SHP77 (cell line): ENCODE data around the gene POLH.
"Not testable (repeated sequence)": the region's sequence is repeated elsewhere in the genome, so short reads cannot be mapped to it uniquely, and the experiment has no call there.

Experiments
- DNase-seq, 2 experiments: peaks; one replicate each; lab custom pipeline; 2025; lab: John Stamatoyannopoulos, UW

Gene POLH

DNA sequence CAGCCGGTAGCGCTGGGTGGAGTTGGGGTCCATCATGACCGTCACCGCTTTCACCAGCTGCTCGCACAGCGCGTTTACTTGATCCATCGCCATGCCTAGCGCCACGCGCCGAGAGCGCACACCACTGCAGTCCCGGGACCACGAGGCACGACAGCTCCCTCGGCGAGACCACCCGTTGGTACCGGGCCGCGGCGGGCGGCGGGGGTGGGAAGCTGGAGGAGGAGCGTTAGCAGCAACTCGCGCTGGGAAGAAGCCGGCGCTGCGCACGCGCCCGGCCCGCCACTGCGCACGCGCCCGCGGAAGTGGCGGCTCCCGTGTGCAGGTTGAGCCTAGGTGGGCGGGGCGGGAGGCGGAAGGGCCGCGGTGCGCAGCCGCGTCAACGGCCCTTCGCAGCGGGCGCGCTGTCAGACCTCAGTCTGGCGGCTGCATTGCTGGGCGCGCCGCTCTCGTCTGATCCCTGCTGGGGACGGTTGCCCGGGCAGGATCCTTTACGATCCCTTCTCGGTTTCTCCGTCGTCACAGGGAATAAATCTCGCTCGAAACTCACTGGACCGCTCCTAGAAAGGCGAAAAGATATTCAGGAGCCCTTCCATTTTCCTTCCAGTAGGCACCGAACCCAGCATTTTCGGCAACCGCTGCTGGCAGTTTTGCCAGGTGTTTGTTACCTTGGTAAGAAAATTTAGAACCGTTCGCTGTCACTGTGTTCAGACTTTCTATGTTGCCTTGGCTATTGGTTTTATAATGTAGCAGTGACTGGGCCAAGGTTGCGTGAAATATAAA is at the start of gene POLH, which contains the start of gene XPO5:
POLH (plus strand) TSS at position 414 of the 780 bp plus-strand sequence. CDS start 6,135 bp downstream, outside the sequence.
XPO5 (minus strand) TSS at position 267 of the 780 bp plus-strand sequence; CDS start at position 93, 174 bp downstream.
- DNase-seq: peak; percentile 87 to 92

DNA sequence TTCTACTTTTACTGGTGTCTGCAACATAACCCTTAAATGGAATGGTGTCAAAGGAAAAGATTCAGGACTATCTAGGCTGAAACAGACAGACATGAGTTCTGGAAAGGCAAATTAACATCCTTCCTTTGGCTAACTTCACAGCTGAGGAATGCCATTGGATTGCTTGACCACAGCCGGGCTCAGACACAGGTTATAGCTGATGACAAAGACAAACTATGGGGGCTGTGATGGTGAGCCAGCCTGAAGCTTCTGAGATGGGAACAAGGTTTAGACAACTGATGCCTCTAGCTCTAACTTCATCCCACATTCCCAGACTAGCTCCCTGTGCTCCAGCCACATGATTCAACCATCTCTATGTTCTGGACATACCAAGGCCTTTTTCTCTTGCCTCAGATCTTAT is 43.8 kb upstream of the POLH start:
- no peak for DNase-seq

DNA sequence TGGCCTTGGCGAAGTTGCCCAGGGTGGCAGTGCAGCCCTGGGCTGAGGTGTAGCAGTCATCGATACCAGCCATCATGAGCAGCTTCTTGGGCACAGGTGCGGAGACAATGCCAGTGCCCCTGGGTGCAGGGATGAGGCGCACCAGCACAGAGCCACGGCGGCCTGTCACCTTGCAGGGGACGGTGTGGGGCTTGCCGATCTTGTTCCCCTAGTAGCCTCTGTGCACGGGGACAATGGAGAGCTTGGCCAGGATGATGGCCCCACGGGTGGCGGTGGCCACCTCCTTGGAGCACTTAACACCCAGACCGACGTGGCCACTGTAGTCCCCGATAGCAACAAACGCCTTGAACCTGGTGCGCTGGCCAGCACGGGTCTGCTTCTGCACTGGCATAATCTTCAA is 37.0 kb upstream of the POLH start:
- DNase-seq: not testable (repeated sequence)

DNA sequence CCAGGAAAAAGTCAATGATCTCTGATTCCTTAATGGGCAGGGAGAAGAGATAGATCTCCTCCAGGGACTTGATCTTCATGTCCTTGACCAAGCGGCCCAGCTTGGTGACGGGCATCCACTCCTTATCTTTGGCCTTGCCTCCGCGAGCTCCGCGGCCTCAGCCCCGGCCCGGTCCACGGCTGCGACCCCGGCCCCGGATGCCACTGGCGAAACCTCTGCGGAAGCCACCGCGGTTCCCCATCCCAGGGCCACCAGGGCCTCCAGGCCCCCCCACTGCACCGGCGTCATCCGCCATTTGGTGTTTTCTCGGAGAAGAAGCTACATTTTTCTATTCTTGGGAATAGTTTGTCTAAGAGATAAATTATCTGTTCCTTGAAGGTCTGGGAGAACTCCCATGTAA is 36.6 kb upstream of the POLH start:
- not testable (repeated sequence) for DNase-seq

DNA sequence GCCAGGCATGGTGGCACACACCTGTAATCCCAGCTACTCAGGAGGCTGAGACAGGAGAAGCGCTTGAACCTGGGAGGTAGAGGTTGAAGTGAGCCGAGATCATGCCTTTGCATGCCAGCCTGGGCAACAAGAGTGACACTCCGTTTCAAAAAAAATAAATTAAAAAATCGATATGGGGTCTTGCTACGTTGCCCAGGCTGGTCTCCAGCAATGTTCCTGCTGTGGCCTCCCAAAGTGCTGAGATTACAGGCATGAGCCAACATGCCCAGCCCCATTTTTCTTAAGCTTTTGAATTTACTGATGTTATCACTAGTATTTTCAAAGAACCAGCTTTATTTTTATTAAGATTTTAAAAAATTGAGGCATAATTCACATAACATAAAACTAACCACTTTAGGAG is 35.5 kb upstream of the POLH start:
- DNase-seq: no peak

DNA sequence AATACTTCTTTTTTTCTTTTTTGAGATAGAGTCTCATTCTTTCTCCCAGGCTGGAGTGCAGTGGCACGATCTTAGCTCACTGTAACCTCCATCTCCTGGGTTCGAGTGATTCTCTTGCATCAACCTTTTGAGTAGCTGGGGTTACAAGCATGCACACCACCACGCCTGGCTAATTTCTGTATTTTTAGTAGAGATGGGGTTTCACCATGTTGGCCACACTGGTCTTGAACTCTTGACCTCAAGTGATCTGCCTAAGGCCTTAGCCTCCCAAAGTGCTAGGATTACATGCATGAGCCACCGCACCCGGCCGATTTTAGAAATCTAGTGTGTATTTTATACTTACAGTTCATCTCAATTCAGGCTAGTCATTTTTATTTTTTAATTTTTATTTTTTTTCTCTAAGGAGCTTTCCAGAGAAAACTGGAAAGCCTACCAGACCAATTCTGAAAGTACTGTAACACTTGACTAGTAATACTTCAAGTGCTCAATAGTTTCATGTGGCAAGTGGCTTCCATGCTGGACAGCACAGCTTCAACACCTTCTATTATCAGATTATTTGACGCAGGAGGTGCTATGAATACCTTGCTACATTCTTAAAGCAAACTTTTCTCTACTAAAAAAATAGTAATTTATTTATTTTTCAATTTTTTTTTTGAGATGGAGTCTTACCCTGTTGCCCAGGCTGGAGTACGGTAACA is 34.1 kb upstream of the POLH start:
- no peak for DNase-seq

DNA sequence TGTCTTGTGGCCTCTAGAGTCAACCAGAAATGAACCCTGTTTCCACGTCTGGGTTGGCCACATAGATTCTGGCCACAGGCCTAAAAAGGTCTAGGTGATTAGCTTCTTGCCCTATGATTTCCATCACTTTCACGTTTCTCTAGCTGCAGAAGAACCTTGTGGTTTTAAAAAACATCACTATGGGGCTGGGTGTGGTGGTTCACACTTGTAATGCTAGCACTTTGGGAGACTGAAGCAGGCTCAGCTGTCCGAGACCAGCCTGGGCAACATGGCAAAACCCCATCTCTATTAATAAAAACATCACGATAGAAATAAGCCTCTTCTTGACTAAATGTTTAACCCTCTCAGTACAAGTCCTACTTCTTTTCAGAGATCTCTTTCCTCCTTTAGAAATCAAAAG is 31.5 kb upstream of the POLH start:
- no peak for DNase-seq

DNA sequence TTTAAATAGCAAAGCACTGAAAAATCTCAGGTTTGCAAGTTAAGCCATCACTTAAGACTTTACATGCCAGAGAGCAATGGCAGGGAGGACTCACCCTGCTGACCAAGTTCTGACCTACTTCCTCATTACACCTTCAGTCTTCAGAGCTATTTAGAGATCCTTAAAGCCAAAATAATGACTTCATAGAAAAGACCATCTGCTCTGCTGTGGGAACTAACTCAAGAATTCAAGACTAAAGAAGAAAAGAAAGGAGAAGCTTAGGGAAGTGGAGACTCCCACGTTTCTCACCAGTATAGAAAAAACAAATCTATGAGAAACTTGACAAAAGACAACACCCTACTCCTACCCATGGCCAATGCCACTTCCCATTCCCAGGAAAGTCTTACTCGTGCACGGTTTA is 28.8 kb upstream of the POLH start:
- DNase-seq: no peak

DNA sequence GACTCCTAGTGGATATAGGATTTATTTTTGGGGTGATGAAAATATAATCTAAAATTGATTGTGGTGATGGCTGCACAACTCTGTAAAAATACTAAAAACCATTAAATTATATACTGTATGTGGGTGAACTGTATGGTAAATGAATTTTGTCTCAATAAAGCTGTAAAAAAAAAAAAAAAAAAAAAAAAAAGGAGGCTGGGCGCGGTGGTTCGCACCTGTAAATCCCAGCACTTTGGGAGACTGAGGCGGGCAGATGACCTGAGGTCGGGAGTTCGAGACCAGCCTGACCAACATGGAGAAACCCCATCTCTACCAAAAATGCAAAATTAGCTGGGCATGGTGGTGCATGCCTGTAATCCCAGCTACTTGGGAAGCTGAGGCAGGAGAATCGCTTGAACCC is 18.4 kb upstream of the POLH start:
- not testable (repeated sequence) for DNase-seq

DNA sequence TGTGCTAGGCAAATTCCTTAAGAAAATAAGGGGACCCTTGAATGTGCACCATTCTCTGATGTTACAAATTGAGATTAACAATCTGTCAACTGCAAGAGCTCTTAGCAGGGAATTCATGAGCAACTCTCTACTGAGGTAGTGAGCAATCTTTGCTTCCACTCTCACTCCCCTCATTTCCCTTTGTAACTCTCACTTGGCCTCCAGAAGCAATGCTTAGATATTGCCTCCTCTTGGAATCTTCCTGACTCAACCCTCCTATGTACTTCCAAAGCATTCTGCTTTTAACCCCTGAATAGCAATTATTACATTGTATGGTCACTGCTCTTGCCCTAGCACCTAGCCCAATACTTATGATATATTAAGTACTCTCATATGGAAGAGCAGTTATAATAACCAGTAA is 16.7 kb upstream of the POLH start:
- DNase-seq: no peak

DNA sequence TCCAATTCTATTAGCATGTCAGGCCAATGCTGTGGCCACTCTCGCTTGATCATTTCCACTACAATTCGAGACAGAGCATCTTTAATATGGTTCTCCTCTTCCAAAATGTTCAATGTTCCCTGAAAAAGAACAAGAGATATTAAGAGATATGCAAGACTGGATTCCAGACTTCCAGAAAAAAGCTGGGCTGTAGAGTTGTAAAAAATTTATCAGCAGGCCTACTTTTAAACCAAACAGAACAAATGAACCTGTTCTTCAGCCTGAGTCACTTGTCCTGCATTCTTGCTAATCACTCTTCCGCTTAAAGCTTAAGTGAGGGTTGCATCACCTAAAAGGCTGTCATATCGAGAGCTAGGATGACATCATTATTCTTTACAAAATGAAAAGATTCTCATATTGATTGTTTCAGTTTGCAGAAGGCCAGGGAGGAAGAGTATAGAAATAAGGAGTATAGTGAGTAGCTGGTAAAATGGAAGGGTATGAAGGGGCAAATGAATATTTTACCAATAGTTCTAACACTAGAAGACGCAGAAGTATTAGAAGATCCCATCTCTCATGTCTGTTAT is 5.0 kb upstream of the POLH start:
- no peak for DNase-seq

DNA sequence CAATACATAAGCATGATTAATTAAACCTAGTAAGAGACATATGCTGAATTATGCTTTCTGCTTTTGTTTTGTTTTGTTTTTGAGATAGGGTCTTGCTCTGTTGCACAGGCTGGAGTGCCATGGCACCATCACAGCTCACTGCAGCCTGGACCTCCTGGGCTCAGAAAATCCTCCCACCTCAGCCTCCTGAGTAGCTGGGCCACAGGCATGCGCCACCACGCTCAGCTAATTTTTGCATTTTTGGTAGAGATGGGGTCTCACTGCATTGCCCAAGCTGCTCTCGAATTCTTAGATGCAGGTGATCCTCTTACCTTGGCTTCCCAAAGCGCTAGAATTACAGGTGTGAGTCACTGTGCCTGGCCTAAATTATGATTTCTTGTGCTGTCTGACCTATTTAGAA is 4.0 kb upstream of the POLH start:
- DNase-seq: no peak

DNA sequence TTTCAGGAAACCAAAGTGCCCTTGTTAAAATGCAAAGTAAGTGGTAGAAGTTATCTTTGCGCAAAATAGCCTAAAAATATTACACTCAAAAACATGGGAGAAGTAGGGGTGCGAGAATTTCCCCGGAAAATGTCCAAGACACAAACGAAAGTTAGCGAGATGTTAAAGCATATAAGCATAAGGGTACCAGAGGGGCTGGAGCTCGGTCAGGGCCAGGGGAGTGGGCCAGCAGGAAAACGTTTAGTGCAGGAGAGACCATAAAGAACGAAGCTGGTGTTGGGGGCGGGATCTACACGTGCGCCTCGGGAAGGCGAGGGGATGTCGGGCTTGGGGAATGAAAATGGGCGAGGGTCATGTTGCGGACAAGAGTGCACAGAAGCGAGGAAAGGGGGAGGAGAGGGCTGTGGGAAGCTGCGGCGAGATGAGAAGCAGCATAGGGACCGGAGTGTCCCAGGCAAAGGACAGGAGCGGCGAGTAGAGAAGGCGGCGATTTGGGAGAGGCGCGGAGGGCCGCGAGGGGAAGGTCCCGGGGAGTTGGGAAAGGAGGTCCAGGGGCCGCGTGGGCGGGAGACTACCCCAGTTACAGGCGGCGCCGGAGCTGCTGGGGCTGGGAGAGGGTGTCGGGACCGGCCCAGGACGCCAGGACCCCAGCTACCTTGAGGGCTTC is 747 bp upstream of the POLH start:
- DNase-seq: peak in 1 of 2 experiments; percentile 23

DNA sequence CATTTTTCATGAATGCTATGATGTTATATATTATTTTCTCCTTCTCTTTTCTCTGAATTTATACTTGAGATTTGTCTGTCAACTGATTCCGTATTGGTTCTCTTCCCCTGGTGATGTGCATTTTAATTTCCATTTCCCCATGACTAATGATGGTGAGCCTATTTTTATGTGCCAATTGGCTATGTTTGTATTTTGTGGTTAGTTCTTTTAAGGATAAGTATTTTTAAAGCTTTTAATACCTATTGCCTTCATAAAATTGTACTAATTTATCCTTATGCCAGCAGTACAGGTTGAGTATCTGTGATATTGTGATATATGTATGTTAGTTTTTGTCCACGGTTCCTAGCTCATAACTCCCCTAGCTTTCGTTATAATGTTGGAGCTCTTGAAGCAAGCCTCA is 2.8 kb downstream of the POLH start:
- DNase-seq: no peak

DNA sequence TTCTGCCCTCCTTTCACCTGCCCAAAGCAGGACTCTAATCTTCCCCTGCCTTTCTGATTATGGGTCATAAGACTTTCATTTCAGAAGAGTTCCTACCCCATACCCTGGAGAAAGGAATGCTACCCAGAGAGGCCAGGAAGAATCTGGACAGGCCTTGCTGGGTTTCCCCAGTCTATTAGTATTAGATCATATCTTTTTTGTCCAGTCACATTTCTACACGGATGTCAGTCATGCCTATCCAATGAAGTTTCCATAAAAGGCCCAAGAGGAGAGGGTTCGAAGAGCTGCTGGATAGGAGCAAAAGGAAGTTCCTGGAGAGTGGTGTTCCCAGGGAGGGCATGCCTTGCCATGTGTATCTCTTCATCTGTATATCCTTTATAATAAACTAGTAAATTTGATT is 3.2 kb downstream of the POLH start:
- DNase-seq: no peak

DNA sequence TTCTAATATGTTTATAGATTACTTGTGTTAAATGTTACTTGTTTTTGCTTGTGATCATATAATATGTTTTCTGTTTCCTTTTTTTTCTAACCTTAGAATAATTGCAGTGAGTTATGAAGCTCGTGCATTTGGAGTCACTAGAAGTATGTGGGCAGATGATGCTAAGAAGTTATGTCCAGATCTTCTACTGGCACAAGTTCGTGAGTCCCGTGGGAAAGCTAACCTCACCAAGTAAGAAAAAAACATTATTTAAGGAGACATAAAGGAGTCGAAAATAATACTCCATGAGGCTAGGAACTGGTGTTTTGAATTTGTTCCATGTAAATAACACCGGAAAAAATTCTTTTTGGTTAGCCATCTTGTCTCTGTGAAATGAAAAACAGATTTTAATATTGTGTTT is 6.9 kb downstream of the POLH start:
- no peak for DNase-seq

DNA sequence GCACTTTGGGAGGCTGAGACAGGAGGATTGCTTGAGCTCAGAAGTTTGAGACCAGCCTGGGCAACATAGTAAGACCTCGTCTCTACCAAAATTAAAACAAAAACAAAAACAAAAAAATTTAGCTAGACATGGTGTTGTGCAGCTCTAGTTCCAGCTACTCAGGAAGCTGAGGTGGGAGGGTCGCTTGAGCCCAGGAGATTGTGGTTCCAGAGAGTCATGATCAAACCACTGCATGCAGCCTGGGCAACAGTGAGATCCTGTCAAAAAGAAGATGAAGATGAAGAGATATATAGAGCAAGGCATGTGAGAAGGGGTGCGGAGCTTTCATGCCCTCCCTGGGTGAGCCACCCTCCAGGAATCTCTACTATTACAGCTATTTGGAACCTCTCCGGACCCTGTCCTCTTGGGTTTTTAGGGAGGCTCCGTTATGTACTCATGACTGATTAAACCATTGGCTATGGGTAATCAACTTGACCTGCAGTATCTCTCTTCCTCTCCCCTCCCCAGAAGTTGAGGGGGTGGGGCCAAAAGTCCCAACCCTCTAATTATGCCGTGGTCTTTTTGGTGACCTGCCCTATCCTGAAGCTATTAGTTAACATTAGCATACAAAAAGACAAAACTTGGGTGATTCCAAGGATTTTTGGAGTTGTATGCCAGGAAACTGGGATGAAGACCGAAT is 9.0 kb downstream of the POLH start:
- no peak for DNase-seq

DNA sequence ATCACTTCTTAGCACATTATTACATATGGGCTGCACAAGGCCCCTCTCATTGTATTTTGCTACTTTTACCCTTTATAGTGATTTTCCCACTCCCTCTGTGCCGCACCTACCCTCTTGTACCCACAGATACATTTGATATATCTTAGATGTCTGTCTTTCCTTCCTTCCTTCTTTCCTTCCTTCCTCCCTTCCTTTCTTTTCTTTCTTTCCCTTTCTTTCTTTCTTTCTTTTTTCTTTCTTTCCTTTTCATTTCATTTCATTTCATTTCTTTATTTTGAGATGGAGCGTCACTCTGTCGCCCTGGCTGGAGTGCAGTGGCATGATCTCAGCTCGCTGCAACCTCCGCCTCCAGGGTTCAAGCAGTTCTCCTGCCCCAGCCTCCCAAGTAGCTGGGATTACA is 12.2 kb downstream of the POLH start:
- DNase-seq: no peak

DNA sequence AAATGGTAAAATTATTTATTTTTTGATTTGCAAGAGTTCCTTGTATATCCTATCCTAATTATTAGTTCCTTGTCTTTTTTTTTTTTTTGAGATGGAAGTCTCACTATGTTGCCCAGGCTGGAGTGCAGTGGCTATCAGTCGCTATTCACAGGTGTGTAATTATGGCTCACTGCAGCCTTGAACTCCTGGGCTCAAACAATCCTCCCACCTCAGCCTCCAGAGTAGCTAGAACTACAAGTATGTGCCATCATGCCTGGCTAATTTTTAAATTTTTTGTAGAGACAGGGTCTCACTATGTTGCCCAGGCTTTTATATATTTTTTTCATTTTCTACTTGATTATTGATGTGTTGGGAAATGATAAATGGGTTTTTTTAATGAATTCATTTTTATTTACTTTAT is 13.6 kb downstream of the POLH start:
- DNase-seq: not testable (repeated sequence)

DNA sequence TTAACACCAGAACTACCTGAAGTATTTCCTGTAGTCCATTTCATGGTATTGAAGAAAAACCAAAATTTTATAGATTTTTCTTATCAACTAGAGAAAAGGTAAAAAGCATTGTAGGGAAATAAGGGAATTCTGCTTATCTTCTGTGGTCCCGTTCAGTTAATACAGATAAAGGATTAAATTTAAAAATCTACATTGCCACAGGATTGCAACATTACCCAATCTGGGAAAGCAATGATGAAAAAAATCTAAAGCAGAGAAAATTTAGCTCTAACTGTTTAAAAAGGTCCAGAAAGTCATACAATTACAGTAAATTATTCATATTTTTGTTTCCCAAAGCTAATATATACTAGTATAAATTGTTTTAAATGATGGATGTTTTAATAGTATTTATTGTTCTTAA is 18.0 kb downstream of the POLH start:
- no peak for DNase-seq

DNA sequence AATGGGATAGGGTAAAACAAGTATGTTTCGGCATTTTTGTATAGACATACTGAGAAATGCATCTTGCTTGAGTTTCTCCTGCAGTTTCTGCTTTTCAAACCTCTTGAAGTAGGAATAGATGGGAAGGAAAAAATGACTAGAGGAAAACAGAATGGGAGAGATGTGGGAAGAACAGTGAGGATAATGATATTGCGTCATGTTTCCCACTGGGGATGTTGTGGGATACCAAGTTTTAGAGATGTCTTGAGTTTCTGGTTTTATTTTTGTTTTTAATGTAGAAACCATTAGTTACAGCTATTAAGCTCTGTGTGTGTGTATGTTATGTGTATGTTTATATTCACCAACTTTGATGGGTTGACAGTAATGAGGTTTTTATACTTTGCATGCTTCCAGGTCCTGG is 24.6 kb downstream of the POLH start:
- no peak for DNase-seq

DNA sequence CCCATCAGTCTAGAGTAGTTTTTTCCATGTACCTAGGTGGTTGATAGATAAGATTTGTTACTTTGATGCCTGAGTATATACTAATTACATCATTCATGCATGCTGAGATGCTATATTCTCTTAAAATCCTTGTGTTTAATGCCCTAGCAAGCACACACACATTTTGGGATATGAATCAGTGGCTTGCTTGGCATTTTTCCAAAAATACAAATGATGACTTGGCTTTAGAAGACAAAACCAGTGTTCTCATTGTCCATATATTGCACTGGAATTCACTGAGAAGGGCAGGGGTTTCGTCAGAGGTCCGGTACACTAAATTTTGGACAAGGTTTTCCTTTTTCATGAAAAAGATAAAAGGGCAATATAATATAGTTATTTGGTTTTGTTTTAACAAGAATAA is 28.2 kb downstream of the POLH start:
- no peak for DNase-seq
